Activated CD4-positive, alpha-beta memory T cell treated with anti-CD3 and anti-CD28 coated beads, Interleukin-2, amount 10 ng/mL, durations not matched to agents 7 days and 5 days (primary cell): ENCODE data around the gene GLMP. TPM values are rescaled to one million over a fixed set of nuclear protein-coding genes. Genes with fewer than 3 reads are reported as not detected.

ENCODE experiments used
- CTCF ChIA-PET: fragments of 350-600 bp; sonication (Branson Sonifier 250); formaldehyde crosslinking; loops from one replicate; lab custom pipeline; 2021; ENCODE audit warnings: antibody characterized with exemption, inconsistent platforms; lab: Charles Lee
- POLR2A ChIA-PET: fragments of 350-600 bp; sonication (Branson Sonifier 250); formaldehyde crosslinking; loops from one replicate; lab custom pipeline; 2021; ENCODE audit warnings: antibody characterized with exemption; lab: Charles Lee
- DNase-seq: peaks from one replicate; pipeline ENCODE4 v3.0.0-alpha.2; 2020
- H3K27ac Mint-ChIP-seq: one replicate; pipeline ENCODE4 v1.8.0; 2021; ENCODE audit warnings: mild to moderate bottlenecking, mixed read lengths
- H3K27me3 Mint-ChIP-seq: one replicate; pipeline ENCODE4 v1.8.0; 2021; ENCODE audit warnings: mixed read lengths
- H3K36me3 Mint-ChIP-seq: one replicate; pipeline ENCODE4 v1.8.0; 2021; ENCODE audit warnings: low read depth, mixed read lengths
- H3K4me1 Mint-ChIP-seq: one replicate; pipeline ENCODE4 v1.8.0; 2021; ENCODE audit warnings: mixed read lengths
- H3K4me3 Mint-ChIP-seq: one replicate; pipeline ENCODE4 v1.8.0; 2021; ENCODE audit warnings: mild to moderate bottlenecking, mixed read lengths
- H3K9me3 Mint-ChIP-seq: one replicate; pipeline ENCODE4 v1.8.0; 2021; ENCODE audit warnings: mixed read lengths
- total RNA-seq, 2 experiments: library from RNA; stranded (reverse); gene quantifications; one replicate each; pipeline ENCODE4 v1.2.3, GENCODE V29; 2021

GLMP gene
- total RNA-seq, 2 experiments from 2014 or later = 36.8 to 39.4 TPM

DNA sequence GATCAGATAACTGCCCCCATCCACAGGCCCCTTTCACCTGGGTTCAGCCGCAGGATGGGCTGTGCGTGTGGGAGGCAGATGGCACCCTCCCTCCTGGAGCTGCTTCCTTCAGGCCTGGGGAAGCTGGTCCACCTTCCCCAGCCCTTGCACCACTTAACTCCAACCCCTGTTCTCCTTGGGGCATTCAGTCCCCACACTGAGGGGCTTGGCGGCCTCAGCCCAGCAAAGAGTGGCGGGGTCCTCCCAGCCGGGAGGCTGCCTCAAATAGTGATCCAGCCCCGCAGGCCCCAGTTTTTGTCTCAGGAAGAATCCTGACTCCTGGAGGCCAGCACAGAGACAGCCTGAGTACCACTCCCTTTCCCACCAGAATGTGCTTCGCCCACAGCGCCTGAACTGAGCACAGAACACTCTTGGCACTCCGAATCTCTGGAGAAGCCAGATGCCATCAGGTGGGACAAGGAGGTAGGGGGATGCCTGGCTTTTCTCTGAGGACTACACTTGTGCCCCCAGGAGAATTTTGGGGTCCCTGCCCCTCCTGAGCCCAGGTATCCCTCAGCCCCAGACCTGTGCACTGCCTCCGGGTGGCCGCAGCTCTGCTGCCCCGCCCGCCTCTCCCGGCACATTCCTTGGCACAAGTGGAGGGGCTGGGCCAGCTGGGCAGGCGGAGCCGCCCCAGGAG lies 48.6 kb downstream of the GLMP start:
- Mint-ChIP-seq H3K4me3 (no peak overlapping the region), H3K27ac (no peak overlapping the region), H3K27me3 (no peaks in the 10 kb centered on the region), H3K4me1 (peaks cover 37% of the 10 kb centered on the region), H3K36me3 (peaks cover 12% of the 10 kb centered on the region), H3K9me3 (no peaks in the 10 kb centered on the region)
- ChIA-PET CTCF (interaction anchor here (0.9 to 1.0 kb wide), 2 partner anchors 22 to 24 kb away, joined by 3 to 5 read pairs; no protein-coding TSS in a partner anchor), POLR2A (interaction anchor here (1.0 to 2.7 kb wide), 4 partner anchors 11 to 133 kb away, joined by 3 to 13 read pairs (median 4); partner anchors contain the start of genes PMF1 and SMG5)
- no peak for DNase-seq

- no peaks in the 10 kb centered on the region for H3K9me3 Mint-ChIP-seq
- H3K27ac Mint-ChIP-seq = peak overlapping the region; percentile 18
- no peaks in the 10 kb centered on the region for H3K27me3 Mint-ChIP-seq
- ChIA-PET CTCF (interaction anchor here (0.9 to 1.2 kb wide), 4 partner anchors 21 to 105 kb away, joined by 3 to 6 read pairs (median 4); no protein-coding TSS in a partner anchor), POLR2A (interaction anchor here (0.6 to 2.7 kb wide), 15 partner anchors 9 to 387 kb away, joined by 3 to 13 read pairs (median 3); partner anchors contain the start of genes MEF2D, SMG5 and SYT11)
- H3K36me3 Mint-ChIP-seq = peaks cover 8% of the 10 kb centered on the region
- H3K4me1 Mint-ChIP-seq = peaks cover 31% of the 10 kb centered on the region
- peak overlapping the region; percentile 32 for H3K4me3 Mint-ChIP-seq
- no peak for DNase-seq
Observed at GRCh38 chr1:156246241-156246780, 49.2 kb downstream of the GLMP start.

DNA sequence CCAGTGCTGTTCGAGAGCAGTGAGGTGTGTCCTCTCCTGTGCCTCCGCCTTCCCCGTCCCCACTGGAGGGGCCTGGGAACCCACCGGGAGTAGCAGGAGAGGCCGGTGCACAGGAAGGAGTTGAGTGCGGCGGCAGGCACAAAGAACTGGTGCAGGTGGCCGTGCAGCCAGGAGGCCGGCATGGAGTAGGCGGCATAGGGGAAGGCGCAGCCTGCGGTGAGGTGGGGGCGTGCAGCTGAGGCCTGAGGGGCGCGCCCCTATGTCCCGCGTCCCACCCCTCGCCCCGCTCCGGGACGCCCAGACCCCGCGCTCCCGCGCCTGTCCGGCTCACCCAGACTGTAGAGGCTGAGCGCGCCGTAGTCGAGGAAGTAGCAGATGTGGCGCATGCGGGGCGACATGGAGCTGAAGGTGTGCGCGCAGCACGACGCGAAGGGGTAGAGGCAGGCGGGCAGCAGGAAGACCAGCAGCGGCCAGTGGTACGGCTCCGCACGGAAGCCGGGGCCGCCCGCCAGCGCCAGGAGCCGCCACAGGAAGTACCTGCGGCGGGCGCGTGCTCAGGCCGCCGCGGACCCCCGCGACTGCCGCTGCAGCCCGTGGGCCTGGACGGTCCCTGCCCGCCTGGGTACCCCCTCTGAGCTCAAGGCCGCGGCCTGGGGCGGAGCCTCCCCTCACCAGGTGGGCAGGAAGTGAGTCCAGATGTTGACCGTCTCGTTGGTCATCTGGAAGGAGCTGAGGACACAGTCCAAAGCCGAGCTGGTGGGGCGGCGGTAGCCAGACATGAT lies 49.8 kb downstream of the GLMP start:
- Mint-ChIP-seq H3K27ac (peak overlapping the region; percentile 40), H3K27me3 (no peaks in the 10 kb centered on the region), H3K4me1 (peaks cover 27% of the 10 kb centered on the region), H3K36me3 (peaks cover 7% of the 10 kb centered on the region), H3K9me3 (no peaks in the 10 kb centered on the region), H3K4me3 (peak overlapping the region; percentile 73)
- peak; percentile 57 for DNase-seq
- CTCF ChIA-PET = interaction anchor here (1.0 to 1.2 kb wide), 3 partner anchors 11 to 104 kb away, joined by 3 to 6 read pairs (median 3); no protein-coding TSS in a partner anchor
- POLR2A ChIA-PET = interaction anchor here (0.6 to 2.7 kb wide), 16 partner anchors 10 to 386 kb away, joined by 3 to 13 read pairs (median 3); partner anchors contain the start of genes MEF2D, SMG5 and SYT11

DNA sequence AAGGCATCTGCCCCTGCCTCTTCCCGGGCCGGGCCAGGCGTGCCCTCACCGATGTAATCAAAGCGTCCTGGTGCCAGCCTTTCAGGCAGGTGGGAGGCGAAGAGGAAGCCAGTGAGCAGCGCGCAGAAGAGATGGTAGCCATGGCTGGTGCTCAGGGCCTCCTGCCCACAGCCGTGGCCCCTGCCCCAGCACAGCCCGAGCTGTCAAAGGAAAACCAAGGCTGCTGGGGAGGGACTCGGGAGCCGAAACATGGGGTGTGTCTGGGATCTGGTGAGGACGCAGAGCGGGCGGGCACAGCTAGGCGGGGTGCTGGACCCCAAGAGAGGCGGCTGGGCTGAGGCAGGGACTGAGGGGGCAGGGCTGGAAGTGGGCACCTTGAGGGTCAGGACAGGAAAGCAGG lies 50.8 kb downstream of the GLMP start:
- Mint-ChIP-seq H3K27ac (no peak overlapping the region), H3K9me3 (no peaks in the 10 kb centered on the region), H3K4me1 (peaks cover 25% of the 10 kb centered on the region), H3K4me3 (peak overlapping the region; percentile 73), H3K27me3 (no peaks in the 10 kb centered on the region), H3K36me3 (peaks cover 9% of the 10 kb centered on the region)
- ChIA-PET CTCF (interaction anchor here (1.0 kb wide), 1 partner anchor 10 kb away, joined by 3 read pairs; no protein-coding TSS in a partner anchor), POLR2A (interaction anchor here (0.7 to 2.7 kb wide), 8 partner anchors 11 to 385 kb away, joined by 3 to 13 read pairs (median 4); partner anchors contain the start of genes MEF2D, SMG5 and SYT11)
- DNase-seq = no peak

- H3K4me1 Mint-ChIP-seq = peaks cover 25% of the 10 kb centered on the region
- no peaks in the 10 kb centered on the region for H3K27me3 Mint-ChIP-seq
- CTCF ChIA-PET = no interaction called here
- no peak overlapping the region for H3K27ac Mint-ChIP-seq
- H3K4me3 Mint-ChIP-seq = no peak overlapping the region
- H3K36me3 Mint-ChIP-seq = peaks cover 9% of the 10 kb centered on the region
- H3K9me3 Mint-ChIP-seq = no peaks in the 10 kb centered on the region
- POLR2A ChIA-PET = interaction anchor here (1.6 kb wide), 1 partner anchor 36 kb away, joined by 5 read pairs; no protein-coding TSS in a partner anchor
- no peak for DNase-seq
Observed at GRCh38 chr1:156244126-156244525, 51.4 kb downstream of the GLMP start.

- ChIA-PET CTCF (interaction anchor here (1.3 kb wide), 1 partner anchor 8 kb away, joined by 3 read pairs; no protein-coding TSS in a partner anchor), POLR2A (interaction anchor here (0.8 to 2.4 kb wide), 2 partner anchors 9 to 10 kb away, joined by 4 to 10 read pairs; no protein-coding TSS in a partner anchor)
- Mint-ChIP-seq H3K27me3 (no peaks in the 10 kb centered on the region), H3K4me1 (peaks cover 25% of the 10 kb centered on the region), H3K27ac (no peak overlapping the region), H3K9me3 (no peaks in the 10 kb centered on the region), H3K4me3 (no peak overlapping the region), H3K36me3 (peaks cover 19% of the 10 kb centered on the region)
- DNase-seq = no peak
Observed at GRCh38 chr1:156242738-156243137, 52.7 kb downstream of the GLMP start.

Other genes starting within 250 kb of the GLMP start
- 10 to 100 TPM; 27.0 to 31.2 TPM for gene UBQLN4, start 241.9 kb downstream of the GLMP start, total RNA-seq
- 10 to 100 TPM; 63.1 to 66.2 TPM for gene LAMTOR2, start 240.9 kb downstream of the GLMP start, total RNA-seq
- gene RAB25, start 234.5 kb downstream of the GLMP start, total RNA-seq = under 1 TPM in 1 of 2 experiments, not detected in 1; 0.53 TPM
- under 1 TPM in 1 of 2 experiments, not detected in 1; 0.05 TPM for gene MEX3A, start 213.2 kb downstream of the GLMP start, total RNA-seq
- gene LMNA, start 181.0 kb downstream of the GLMP start, total RNA-seq = 100 to 1,000 TPM in 1 of 2 experiments, 10 to 100 TPM in 1; 93.6 to 101 TPM
- 10 to 100 TPM; 20.8 to 21.5 TPM for gene SEMA4A, start 142.1 kb downstream of the GLMP start, total RNA-seq
- 10 to 100 TPM; 27.7 to 36.3 TPM for gene SLC25A44, start 101.6 kb downstream of the GLMP start, total RNA-seq
- gene PMF1, start 82.7 kb downstream of the GLMP start, total RNA-seq = 10 to 100 TPM; 65.5 to 67.7 TPM
- 1 to 10 TPM; 1.5 to 2.7 TPM for gene BGLAP, start 53.5 kb downstream of the GLMP start, total RNA-seq
- gene PAQR6, start 47.6 kb downstream of the GLMP start, total RNA-seq = 1 to 10 TPM; 5.6 to 6.3 TPM
- gene SMG5, start 12.9 kb downstream of the GLMP start, total RNA-seq = 10 to 100 TPM; 58.5 to 60.4 TPM
- 1 to 10 TPM; 8.9 to 9.1 TPM for gene TMEM79, start 11.4 kb downstream of the GLMP start, total RNA-seq
- gene VHLL, start 3.6 kb upstream of the GLMP start, total RNA-seq = not detected
- 100 to 1,000 TPM; 181 to 184 TPM for gene CCT3, start 42.6 kb upstream of the GLMP start, total RNA-seq
- under 1 TPM in 1 of 2 experiments, not detected in 1; 0.65 TPM for gene TSACC, start 42.8 kb upstream of the GLMP start, total RNA-seq
- gene RHBG, start 73.5 kb upstream of the GLMP start, total RNA-seq = not detected
- 10 to 100 TPM; 49.5 to 52.1 TPM for gene MEF2D, start 205.1 kb upstream of the GLMP start, total RNA-seq